HS-27A (cell line): ENCODE data around the gene ADGRB2.

Source experiments
- DNase-seq: peaks from one replicate; pipeline ENCODE4 v3.0.0-alpha.2; 2012; ENCODE audit warnings: low read depth, missing footprints

Gene ADGRB2

GRCh38 chr1:31782421-31783410, 18.6 kb upstream of the ADGRB2 start:
- no peak for DNase-seq

GRCh38 chr1:31781756-31782371, 17.7 kb upstream of the ADGRB2 start:
- no peak for DNase-seq

GRCh38 chr1:31781138-31781755, 17.1 kb upstream of the ADGRB2 start:
- DNase-seq, result no peak

GRCh38 chr1:31780632-31781031, 16.5 kb upstream of the ADGRB2 start:
- no peak for DNase-seq

- no peak for DNase-seq
Measured at GRCh38 chr1:31779687-31780086, 15.5 kb upstream of the ADGRB2 start.

GRCh38 chr1:31778763-31779488, 14.8 kb upstream of the ADGRB2 start:
- DNase-seq, result no peak

GRCh38 chr1:31776516-31776915, 12.4 kb upstream of the ADGRB2 start:
- no peak for DNase-seq

GRCh38 chr1:31776032-31776431, 11.9 kb upstream of the ADGRB2 start:
- no peak for DNase-seq

- no peak for DNase-seq
Measured at GRCh38 chr1:31775210-31775999, 11.3 kb upstream of the ADGRB2 start.

GRCh38 chr1:31774495-31774894, 10.4 kb upstream of the ADGRB2 start:
- DNase-seq, result no peak

GRCh38 chr1:31773861-31774260, 9.7 kb upstream of the ADGRB2 start:
- no peak for DNase-seq

- DNase-seq, result no peak
Measured at GRCh38 chr1:31772669-31773248, 8.6 kb upstream of the ADGRB2 start.

- DNase-seq, result no peak
Measured at GRCh38 chr1:31771891-31772668, 7.9 kb upstream of the ADGRB2 start.

GRCh38 chr1:31769720-31770390, 5.7 kb upstream of the ADGRB2 start:
- DNase-seq, result no peak

GRCh38 chr1:31768939-31769704, 5.0 kb upstream of the ADGRB2 start:
- DNase-seq, result no peak

- no peak for DNase-seq
Measured at GRCh38 chr1:31768407-31768907, 4.3 kb upstream of the ADGRB2 start.

- no peak for DNase-seq
Measured at GRCh38 chr1:31767225-31767624, 3.1 kb upstream of the ADGRB2 start.

- DNase-seq, result no peak
Measured at GRCh38 chr1:31765516-31765915, 1.4 kb upstream of the ADGRB2 start.

- no peak for DNase-seq
Measured at GRCh38 chr1:31765041-31765467, 914 bp upstream of the ADGRB2 start.
